ENCODE data around the gene POLR2C.
"Not testable (repeated sequence)": the region's sequence is repeated elsewhere in the genome, so short reads cannot be mapped to it uniquely, and the experiment has no call there.

POLR2C gene

DNA sequence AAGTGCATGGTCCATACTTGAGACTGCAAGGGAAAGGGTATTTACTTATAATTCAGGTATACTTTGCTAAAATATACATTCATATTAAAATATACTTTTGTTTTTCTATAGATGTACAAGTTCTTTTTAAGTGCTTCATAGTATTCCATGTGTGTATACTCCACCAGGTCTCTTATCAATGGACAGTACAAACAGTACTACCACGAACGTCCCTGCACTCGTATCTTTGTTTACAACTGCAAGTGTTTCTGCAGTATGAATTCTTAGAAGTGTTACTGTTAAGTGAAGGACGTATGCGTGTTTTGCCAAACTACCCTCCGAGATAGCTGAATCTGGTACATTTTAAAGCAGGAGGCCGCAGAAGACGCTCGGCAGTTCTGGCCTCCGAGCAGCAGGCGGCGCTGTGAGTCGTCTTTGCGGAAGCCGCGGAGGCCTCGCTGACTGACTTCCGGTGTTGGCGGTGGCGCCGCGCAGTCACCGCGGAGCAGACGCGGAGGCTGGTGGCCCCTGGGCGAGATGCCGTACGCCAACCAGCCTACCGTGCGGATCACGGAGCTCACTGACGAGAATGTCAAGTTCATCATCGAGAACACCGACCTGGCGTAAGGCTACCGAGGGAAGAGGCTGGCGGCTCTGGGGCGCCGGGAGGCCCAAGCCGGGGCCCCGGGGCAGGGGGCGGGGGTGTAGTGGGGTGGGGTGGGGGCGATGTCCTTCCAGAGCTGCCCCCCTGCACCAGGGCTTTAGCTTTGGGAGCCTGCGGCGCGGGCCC is at the start of gene POLR2C:
Gene POLR2C (plus strand): TSS at position 471 of the 769 bp plus-strand sequence. CDS start 46 bp downstream, at position 517.
- peak; percentile 87 for DNase-seq (ENCODE audit: low read depth)

DNA sequence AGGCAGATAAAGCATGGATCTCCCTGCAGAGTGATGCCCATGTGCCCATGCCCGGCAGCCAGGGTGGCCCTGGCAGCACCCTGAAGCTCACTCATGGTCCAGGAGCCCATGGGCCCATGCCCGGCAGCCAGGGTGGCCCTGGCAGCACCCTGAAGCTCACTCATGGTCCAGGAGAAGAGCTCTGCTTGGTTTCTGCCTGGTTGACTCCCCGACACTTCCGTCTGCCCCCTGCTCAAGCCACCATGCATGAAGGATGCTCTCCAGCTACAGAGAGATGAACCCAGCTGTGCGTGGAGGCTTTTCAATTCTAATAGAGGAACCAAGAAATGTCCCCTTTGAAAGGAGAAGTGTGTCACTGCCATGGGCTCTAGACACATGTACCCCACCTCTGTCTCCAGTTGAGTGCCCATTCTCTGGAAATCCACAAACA is 49.2 kb upstream of the POLR2C start:
- no peak for DNase-seq (ENCODE audit: low read depth)

DNA sequence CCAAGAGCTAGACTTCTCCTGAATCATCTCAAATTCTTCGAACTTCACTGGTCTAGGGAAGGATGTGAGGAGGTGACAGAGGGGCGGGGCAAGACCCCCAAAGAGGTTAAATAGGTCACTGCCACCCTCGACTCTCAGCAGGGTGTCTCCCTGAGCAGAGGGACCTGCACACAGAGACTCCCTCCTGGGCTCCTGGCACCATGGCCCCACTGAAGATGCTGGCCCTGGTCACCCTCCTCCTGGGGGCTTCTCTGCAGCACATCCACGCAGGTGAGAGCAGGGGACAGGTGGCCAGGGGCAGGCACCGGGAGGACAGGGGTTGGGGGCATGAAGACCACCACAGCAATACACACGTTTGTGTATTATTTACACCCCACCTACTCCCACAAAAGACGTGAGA is 48.7 kb upstream of the POLR2C start:
- no peak for DNase-seq (ENCODE audit: low read depth)

DNA sequence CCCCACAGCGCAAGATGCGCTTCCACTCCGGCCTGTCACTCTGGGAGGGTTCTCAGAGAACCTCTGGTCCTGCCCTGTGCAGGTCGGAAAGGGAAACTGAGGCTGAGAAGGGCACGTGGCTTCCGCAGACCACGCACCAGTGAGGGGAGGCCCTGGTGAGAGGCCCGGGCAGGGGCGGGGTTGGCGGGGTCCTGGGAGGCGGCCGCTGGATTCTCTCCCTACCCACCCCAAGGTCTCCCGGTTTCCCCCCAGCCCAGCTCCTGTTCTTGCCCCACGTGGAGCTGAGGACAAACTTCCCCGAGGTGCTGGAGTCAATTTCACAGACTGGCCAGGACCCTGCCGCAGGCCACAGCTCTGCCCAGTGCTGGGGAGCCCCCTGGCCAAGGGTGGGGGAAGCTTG is 46.4 kb upstream of the POLR2C start:
- DNase-seq (ENCODE audit: low read depth) = no peak

DNA sequence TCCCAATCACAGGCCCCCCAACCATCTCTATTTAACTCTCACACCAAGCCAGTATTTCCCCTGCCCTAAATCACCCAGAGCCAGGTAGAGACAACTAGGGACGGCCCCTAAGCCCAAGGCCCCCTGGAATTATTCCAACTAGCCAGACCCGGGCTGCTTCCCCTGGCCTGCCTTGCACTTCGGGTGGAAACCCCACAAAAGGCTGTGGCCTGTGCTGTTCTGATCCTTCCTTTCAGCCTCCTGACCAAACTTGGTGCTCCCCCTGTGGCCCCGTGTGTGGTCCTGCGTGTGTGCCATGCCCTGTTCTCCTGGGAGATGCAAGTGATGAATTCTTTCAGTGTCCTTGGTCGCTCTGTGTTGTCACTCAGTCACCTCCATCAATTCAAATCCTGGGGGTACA is 43.0 kb upstream of the POLR2C start:
- no peak for DNase-seq (ENCODE audit: low read depth)

DNA sequence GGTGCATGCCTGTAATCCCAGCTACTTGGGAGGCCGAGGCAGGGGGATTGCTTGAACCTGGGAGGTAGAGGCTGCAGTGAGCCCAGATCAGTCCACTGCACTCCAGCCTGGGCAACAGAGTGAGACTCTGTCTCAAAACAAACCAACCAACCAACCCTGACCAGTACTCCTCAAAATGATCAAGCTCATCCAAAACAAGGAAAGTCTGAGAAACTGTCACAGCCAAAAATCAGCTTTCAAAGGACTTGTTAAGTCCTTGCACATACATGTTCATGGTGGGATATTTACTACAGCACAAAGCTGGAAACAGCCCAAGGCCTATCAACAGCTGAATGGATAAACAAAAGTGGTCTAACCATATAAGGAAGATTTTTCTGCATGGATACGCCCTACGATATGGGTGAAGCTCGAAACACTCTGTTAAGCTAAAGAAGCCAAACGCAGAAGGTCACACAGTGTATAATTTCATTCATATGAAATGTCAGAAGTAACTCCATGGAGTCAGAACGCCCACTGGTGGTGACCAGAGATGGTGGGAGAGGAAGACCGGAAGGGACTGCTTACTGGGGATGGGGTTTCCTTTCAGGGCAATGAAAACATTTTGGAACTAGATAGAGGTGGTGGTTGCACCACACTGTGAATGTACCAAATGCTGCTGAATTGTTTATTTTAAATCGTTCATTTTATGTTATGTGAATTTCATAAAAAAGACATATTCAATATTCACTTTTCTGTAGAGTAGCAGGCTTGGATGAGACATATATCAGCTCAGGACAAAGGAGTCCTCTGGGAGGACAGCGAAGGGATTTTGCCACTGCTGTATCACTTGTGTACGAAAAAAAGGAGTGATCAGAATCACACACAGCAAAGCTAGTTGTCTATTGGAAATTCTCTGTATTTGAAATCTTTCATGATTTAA is 40.2 kb upstream of the POLR2C start:
- no peak for DNase-seq (ENCODE audit: low read depth)

DNA sequence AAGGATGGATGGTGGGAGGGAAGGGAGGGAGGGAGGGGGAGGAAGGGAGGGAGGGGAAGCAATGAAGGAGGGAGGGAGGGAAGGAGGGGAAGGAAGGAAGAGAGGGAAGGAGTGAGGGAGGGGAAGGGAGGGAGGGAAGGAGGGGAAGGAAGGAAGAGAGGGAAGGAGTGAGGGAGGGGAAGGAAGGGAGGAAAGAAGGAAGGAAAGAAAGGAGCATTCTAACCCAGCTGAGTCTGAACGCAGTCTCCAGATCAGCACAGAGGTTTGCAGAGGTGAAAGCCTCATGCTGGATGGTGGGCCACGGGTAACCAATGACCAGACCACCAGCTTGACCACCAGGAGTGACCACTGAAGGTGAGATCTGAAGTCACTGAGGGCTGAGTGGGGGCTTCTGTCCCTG is 39.3 kb upstream of the POLR2C start:
- DNase-seq (ENCODE audit: low read depth) = no peak

DNA sequence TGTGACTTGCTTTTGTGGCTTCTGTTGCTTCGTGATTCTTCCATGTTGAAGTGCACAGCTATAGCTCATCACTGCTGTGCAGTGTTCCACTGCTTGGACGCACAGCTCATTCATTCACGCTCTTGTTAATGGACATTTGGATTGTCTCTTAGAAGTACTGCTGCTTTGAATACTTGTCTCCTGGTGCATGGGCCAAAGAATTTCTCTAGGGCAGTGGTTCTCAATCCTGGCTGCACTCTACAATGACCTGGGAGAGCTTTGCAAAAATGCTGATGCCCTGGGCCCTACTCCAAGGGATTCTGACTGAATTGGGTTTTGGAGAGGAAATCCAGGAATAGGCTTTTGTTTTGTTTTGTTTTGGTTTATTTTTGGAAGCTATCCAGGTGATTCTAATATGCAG is 37.9 kb upstream of the POLR2C start:
- no peak for DNase-seq (ENCODE audit: low read depth)

DNA sequence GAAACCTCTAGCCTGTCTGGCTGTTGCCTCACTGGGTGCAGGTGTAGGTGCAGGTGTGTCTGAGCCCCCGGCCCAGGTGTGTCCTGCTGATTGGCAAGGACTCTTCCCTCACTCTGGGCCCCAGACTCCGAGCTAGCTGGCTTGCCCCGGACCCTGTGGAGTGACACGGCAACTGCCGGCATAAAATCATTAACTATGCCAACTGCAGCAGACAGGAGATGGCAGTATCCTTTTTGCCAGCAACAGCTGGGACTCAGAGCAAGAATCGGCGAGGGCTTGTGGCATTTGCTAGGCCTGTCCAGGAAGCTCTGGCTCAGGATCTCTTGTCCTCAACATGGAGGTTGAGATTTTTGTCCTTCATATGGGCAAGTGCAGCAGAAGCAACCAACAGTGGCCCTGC is 36.1 kb upstream of the POLR2C start:
- no peak for DNase-seq (ENCODE audit: low read depth)

DNA sequence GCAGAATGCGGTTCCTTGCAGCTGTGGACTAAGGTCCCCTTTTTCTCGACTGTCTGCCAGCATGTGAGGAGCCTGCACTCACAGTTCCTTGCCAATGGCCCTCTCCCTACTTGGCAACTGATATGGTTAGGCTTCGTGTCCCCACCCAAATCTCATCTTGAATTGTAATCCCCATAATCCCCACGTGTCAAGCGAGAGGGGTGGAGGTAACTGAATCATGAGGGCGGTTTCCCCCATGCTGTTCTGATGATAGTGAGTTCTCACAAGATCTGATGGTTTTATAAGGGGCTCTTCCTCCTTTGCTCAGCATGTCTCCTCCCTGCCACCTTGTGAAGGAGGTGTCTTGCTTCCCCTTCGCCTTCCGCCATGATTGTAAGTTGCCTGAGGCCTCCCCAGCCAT is 35.2 kb upstream of the POLR2C start:
- DNase-seq (ENCODE audit: low read depth) = no peak

DNA sequence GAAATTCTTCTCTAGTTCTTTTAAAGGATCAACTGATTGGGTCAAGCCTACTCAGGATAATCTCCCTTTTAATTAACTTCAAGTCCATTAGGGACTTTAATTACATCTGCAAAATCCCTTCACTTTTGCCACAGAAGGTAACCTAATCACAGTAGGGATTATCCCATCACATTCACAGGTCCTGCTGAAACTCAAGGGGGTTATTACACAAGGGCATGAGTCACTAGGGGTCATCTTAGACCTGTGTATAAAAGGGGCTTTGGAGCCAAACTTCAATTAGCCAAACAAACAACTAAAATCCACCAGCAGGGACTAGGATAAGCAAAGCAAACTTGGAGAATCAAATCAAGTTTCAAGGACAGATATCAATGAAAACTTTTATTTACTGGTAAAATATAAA is 34.7 kb upstream of the POLR2C start:
- DNase-seq (ENCODE audit: low read depth) = no peak

DNA sequence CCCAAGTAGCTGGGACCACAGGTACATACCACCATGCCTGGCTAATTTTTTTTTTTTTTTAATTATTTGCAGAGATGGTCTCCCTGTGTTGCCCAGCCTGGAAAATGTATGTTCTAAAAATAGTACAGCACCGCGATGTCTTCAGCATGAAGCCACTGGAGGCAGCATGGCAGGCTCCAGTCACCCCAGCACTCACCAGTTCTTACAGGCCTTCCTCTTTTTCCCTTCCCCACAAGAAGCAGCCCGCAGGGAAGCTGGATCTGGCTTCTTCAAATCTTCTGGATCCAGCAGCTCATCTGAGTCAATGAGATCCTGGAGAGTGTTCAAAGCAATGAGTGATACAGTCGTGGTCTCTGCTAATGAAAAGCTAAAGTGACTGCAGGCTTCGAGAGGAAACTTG is 31.5 kb upstream of the POLR2C start:
- no peak for DNase-seq (ENCODE audit: low read depth)

DNA sequence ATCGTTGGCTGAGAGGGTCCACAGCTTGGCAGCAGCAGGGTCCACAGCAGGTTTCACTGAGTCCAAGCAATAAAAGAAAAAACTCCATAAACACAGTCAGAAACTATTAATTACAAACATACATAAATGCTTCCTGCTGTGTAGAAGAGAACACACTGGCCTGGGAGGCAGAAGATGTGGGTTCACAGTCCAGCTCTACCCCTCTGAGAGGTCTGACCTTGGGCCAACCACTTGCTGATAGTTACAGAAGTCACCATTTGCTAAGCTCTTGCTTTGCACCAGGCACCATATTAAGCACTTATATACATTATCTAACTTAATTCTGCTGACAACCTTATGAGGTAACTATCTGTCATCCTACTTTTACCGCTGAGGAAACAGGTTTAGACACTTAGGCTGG is 30.0 kb upstream of the POLR2C start:
- no peak for DNase-seq (ENCODE audit: low read depth)

DNA sequence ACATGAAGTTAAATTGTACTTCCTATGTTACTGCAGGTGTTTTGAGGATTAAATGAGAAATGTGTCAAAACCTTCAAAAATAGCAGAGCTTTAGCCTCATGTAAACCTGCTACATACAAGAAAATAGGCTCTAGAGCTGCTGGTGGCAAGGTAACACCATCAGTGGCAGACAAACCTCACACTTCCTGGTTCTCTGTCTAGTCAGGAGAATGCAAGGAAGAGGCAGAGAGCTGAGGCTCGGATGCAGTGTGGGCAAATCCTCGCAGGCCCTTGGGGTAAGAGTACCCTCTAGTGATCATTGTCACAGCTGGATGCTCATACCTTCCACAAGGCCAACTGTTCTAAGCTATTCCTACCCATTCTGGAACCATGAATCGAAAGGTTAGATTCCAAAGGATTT is 29.5 kb upstream of the POLR2C start:
- DNase-seq (ENCODE audit: low read depth) = no peak

DNA sequence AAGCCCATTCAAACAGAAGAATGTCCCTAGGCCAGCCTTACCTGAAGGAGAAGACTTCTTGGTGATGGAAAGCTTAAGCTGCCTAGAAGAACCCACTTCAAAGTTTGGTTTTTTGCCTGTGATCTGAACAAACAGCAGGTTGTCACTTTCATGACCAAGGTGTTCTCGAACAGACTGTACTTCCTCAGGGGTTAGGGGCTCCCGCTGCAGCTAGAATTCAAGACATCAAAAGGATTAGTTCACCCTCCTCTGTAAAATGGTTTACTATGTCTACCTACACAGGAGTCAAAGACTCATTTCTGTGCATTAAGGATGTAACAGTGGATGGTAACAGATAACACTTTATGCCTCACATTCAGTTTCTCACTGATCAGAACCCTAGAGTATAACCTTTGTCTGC is 28.5 kb upstream of the POLR2C start:
- DNase-seq (ENCODE audit: low read depth) = no peak

DNA sequence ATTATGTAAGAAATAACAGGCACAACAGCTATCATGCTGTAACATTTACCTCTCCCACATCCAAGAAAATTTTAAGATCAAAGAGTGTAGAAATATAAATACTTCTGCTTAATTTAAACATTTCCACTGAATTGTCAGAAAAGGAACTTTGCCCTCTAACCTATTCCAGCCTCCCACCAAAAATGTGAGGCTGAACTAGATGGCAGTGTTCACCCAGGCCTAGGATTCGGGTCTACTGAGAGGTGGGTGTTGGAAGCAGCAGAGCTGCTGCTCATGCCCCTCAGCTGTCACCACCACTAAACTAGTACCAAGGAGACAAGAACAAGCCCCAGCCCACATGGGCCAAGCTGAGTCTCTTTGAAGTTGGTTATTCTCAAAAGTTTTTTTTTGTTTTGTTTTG is 26.6 kb upstream of the POLR2C start:
- no peak for DNase-seq (ENCODE audit: low read depth)

DNA sequence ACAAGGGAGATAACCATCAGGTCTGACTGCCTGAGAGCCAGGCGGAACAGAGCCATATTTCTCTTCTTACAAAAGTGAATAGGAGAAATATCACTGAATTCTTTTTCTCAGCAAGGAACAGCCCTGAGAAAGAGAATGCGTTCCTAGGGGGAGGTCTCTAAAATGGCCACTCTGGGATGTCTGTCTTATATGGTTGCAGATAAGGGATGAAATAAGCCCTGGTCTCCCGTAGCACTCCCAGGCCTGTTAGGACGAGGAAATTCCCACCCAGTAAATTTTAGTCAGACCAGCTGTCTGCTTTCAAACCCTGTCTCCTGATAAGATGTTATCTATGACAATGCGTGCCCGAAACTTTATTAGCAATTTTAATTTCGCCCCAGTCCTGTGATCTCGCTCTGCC is 22.5 kb upstream of the POLR2C start:
- DNase-seq (ENCODE audit: low read depth) = not testable (repeated sequence)

DNA sequence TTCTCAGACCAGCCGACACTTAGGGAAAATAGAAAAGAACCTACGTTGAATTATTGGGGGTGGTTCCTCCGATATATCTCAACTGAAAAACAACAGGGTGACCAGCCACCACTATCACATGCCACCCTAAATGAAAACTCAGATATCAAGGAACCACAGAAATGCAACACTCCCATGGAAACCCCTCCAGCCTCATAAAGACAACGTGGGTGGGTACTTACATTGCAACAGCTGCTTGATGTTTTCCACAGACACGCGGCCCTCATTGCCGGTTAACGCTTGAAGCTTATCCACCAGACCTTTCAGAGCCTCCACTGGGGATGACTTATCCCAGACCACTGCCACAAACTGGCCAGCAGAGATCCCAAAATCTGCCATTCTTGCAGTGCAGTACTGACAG is 21.9 kb upstream of the POLR2C start:
- not testable (repeated sequence) for DNase-seq (ENCODE audit: low read depth)

DNA sequence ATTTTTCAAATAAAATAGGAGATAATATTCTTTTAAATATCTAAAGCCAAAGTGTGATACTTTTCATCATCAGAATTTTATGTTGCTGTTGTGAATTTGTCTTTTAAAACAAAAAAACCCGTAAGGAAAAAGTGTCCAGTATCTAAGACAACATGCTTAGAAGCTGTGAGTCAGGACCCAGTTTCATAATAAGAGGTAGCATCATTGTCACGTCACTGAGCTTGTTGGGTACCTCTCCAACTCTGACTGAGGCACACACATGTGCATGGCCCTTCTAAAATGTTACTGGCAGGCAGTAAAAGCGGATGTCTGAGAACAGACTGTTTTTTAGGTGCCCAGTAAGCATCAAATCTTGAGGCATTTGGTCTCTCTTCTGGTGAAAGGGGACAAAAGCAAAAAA is 17.8 kb upstream of the POLR2C start:
- no peak for DNase-seq (ENCODE audit: low read depth)

DNA sequence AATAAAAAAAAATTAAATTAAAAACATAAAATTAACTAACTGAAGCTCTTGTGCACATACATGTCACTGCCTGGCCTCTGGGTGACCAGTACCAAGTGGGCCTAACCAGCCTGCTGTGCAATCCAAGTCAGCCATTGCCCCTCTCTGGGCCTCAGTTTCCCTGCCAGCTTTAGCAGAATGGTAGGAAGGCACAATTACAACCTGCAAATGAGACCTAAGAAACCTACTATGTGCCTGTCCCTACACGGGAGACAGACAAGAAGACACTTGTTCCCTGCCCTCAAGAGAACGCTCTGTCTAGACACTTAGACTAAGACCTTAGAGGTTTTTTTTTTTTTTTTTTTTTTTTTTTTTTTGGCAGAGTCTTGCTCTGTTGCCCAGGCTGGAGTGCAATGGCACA is 17.0 kb upstream of the POLR2C start:
- DNase-seq (ENCODE audit: low read depth) = no peak

DNA sequence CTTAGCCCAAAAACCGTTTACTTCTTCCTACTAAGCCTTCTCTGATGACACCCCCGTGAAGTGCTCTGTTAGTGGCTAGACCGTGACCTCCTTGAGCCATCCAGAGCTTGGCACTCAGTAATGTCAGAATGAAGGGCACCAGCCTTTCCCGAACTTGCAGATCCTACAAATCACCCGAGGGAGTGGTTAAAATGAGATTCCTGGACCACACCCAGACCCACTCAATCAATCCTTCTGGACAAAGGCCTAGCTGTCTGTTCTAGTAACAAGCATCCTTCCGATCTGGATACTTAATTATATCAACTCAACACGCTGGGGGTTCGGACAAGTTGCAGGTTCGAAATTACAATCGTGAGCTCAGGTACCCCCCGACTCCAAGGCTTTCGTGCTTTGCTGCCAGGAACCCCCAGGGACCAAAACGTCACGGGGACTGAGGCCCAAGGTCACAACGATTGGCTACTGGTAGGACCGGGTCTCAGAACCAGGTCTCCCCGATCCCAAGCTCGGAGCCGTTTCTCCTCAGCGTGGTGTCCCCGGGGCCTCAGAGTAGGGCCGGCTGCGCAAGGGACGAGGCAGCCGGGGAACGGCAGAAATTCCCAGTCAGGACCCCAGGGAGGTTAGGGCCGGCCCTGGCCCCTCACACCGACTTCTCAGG is 15.8 kb upstream of the POLR2C start:
- DNase-seq (ENCODE audit: low read depth) = no peak

DNA sequence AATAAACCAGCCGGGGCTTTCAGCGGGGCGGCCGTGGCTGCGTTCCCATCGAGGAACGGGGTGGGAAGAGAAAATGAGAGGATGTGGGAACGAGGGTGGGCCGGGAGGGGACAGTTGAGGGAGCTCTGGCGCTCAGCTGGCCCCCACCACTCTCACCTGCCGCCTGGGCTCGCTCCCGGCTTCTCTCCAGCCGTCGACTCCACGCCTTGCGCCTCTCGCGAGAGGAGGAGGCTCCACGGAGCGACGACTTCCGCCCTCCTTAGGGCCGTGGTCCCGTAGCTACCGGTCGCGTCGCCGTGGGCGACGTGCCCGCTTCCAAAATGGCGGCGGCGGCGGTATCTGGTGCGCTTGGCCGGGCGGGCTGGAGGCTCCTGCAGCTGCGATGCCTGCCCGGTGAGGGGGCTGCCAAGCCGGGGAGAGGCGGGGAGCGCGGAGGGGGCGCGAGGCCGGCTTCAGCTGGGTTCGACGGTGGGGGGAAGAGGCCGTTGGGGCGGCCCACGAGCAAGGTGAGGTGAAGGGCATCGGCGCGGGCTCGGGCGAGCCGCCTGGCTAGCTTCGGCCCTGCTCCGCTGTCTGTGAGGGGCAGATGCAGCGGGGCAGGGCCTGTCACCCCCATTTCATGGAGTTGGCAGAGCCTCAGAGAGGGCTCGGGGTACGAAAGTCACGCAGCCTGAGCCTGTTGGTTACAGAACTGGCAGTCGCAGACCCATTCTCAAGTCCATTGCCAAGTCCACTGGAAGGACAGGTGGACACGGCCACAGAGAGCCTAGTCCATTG is 15.1 kb upstream of the POLR2C start, which contains the start of the genes CIAPIN1 and COQ9:
Gene CIAPIN1 (minus strand): TSS at position 200 of the 777 bp plus-strand sequence. CDS start 6,457 bp downstream, outside the sequence.
Gene COQ9 (plus strand): TSS at position 294 of the 777 bp plus-strand sequence. CDS start 27 bp downstream, at position 321.
- DNase-seq (ENCODE audit: low read depth) = peak; percentile 87
